HUES6 (cell line): ENCODE measurements around the gene GPR158.

Experiments
- H3K27ac ChIP-seq: 2 replicates; pipeline ENCODE4 v1.7.0; 2013; ENCODE audit warnings: low read depth, mild to moderate bottlenecking, low read length, inconsistent platforms
- H3K27me3 ChIP-seq: 2 replicates; pipeline ENCODE4 v1.6.1; 2013; ENCODE audit warnings: low read length; ENCODE audit not compliant: control insufficient read depth, insufficient read depth
- H3K36me3 ChIP-seq: 2 replicates; pipeline ENCODE4 v1.6.1; 2013; ENCODE audit warnings: low read length; ENCODE audit not compliant: control insufficient read depth, insufficient read depth
- H3K4me1 ChIP-seq: 2 replicates; pipeline ENCODE4 v1.6.1; 2013; ENCODE audit warnings: low read length; ENCODE audit not compliant: control insufficient read depth, insufficient read depth
- H3K4me3 ChIP-seq: 2 replicates; pipeline ENCODE4 v1.5.1; 2013; ENCODE audit warnings: low read depth, low read length
- H3K9ac ChIP-seq: one replicate; pipeline ENCODE4 v1.6.1; 2013; ENCODE audit warnings: mild to moderate bottlenecking, low read length
- H3K9me3 ChIP-seq: 2 replicates; pipeline ENCODE4 v1.6.1; 2013; ENCODE audit warnings: low read depth, low read length; ENCODE audit not compliant: control insufficient read depth, insufficient read depth

GPR158 gene

DNA sequence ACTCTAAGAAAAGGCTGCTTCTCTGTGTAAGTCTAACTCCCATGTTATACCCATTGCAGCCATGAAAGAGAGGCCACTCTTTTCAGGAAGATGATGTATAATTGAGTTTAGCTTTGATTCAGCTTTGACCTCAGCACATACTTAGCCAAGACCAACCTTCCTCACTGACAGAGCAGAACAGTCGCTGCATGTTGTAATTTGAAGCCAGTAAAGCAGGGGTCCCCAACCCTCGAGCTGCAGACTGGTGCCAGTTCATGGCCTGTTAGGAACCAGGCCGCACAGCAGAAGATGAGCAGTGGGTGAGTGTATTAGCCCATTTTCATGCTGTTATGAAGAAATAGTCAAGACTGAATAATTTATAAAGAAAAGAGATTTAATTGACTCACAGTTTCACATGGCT, 223.9 kb downstream of the GPR158 start:
- no peaks in the 10 kb centered on the region for H3K9me3 ChIP-seq
- no peaks in the 10 kb centered on the region for H3K36me3 ChIP-seq
- H3K4me1 ChIP-seq = no peaks in the 10 kb centered on the region
- H3K27me3 ChIP-seq = no peaks in the 10 kb centered on the region
- H3K9ac ChIP-seq = no peak overlapping the region
- H3K4me3 ChIP-seq = no peak overlapping the region
- no peak overlapping the region for H3K27ac ChIP-seq

DNA sequence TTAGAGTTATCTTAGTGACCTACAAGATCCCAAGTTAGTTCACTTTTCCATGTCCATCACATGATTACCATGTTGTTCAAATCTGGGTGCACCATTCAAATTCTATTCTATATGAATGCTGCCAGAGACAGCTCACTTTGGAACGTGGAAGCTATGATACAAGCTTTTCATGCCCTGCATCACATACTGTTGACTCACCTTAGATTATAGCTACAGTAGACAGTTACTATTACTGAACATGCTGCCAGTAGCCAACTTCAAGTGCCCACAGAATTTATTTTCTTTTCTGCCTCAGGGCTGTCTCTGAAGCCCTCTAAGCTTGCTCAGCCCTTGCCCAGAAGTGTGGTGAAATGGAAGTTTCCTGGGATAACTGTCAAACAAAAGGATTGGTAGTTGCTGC, 231.1 kb downstream of the GPR158 start:
- H3K36me3 ChIP-seq = no peaks in the 10 kb centered on the region
- no peaks in the 10 kb centered on the region for H3K4me1 ChIP-seq
- H3K9ac ChIP-seq = no peak overlapping the region
- no peak overlapping the region for H3K27ac ChIP-seq
- no peak overlapping the region for H3K4me3 ChIP-seq
- H3K27me3 ChIP-seq = no peaks in the 10 kb centered on the region
- H3K9me3 ChIP-seq = no peaks in the 10 kb centered on the region

DNA sequence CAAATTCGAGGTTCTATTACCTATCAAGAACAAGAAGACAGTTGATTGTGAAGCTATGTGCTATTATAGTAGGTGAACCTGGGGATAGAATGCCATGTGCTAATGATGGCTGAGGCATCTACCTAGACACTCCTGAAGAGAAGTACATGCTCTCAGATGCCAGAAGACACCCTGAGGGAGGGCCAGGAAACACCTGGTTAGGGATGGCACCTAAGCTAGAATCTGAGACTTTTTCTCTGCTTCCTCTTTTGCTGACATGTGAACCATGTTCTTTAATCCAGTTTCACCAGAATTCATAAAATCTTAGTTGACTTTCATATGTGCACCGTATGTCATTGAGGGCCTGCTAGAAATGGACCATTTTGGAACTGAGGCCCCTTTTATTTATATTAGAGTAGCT, 242.8 kb downstream of the GPR158 start:
- no peak overlapping the region for H3K9ac ChIP-seq
- no peak overlapping the region for H3K27ac ChIP-seq
- H3K9me3 ChIP-seq = peaks cover 7% of the 10 kb centered on the region
- no peaks in the 10 kb centered on the region for H3K36me3 ChIP-seq
- no peaks in the 10 kb centered on the region for H3K27me3 ChIP-seq
- H3K4me1 ChIP-seq = no peaks in the 10 kb centered on the region
- no peak overlapping the region for H3K4me3 ChIP-seq

DNA sequence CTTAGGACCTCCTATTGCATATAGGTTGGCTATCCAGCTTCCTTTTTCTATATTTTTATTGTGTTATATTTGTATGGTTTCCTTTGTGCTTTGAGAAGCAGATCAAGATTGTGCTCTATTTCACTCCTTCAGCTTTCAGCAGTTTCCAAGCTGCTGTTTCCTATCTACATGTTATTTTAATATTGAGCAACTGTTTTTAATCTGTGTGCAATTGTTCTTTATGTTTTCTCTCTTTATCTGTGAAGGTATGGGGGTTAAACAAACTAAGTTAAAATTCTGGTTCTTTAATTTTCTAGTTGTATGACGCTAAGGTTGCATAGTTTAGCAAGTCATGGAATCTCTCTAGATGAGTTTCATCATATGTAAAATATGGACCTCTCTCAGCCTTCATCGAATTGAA, 251.0 kb downstream of the GPR158 start:
- Histone ChIP-seq H3K4me1 (no peaks in the 10 kb centered on the region), H3K27me3 (no peaks in the 10 kb centered on the region), H3K9me3 (peaks cover 7% of the 10 kb centered on the region), H3K27ac (no peak overlapping the region), H3K4me3 (no peak overlapping the region), H3K36me3 (no peaks in the 10 kb centered on the region), H3K9ac (no peak overlapping the region)

DNA sequence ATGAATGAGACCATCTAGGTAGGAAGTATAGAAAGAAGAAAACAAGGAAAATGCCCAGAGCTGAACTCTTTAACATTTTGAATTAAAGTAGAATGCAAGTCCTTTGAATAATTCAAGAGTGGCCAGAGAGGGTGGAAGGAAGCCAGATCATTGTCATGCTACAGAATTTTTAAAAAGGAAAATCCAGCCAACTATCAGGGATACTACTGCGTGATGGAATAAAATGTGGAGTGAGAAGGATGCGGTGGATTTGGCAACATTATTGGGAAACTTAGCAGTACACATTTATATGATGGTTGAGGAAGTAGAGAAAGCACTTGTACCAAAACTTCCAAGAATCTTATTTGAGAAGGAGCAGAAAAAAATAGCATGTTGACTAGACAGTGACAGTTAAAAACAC, 261.6 kb downstream of the GPR158 start:
- Histone ChIP-seq H3K36me3 (no peaks in the 10 kb centered on the region), H3K27ac (no peak overlapping the region), H3K27me3 (no peaks in the 10 kb centered on the region), H3K9me3 (no peaks in the 10 kb centered on the region), H3K4me1 (no peaks in the 10 kb centered on the region; the same call in 1 of the 2 replicates), H3K4me3 (no peak overlapping the region), H3K9ac (no peak overlapping the region)

DNA sequence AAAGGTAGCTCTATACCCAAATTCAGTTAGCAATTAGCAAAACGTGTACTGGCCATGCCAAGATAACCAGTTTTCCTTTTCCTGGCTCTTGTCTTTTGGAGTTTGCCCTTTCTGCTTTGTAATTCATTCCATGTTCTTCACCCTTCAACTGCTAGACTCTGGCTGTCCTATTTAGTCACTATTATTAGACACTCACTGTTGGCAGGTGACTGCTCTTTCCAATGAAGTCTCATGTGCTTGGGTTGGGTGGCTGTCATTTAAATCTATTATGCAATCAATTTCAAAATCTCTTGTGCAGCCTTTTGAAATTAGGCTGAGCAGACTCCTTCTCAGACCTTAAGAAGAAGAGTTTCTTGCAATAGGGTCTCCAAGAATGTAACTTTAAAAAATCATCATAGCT, 266.5 kb downstream of the GPR158 start:
- no peaks in the 10 kb centered on the region for H3K36me3 ChIP-seq
- H3K9me3 ChIP-seq = no peaks in the 10 kb centered on the region
- H3K4me1 ChIP-seq = peaks cover 7% of the 10 kb centered on the region; the same call in 1 of the 2 replicates
- H3K27ac ChIP-seq = no peak overlapping the region
- H3K9ac ChIP-seq = no peak overlapping the region
- H3K4me3 ChIP-seq = no peak overlapping the region
- H3K27me3 ChIP-seq = no peaks in the 10 kb centered on the region

DNA sequence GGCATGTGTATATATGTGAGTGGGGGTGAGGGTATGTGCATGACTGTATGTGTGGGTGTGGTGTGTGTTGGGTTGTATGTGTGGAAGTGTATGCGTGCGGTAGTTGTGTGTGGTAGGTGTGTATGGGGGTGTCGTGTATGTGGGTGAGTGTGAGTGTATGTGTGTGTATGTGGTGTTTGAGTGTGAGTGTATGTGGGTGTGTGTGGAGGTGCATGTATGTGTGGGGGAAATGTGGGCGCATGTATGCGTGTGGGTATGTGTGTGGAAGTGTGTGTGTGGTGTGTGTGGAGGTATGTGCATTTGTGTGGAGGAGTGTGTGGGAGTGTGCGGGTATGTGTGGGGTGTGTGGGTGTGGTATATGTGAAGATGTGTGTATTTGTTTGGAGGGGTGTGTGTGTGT, 269.5 kb downstream of the GPR158 start:
- Histone ChIP-seq H3K4me3 (no peak overlapping the region), H3K27ac (no peak overlapping the region), H3K36me3 (no peaks in the 10 kb centered on the region), H3K4me1 (peaks cover 7% of the 10 kb centered on the region; the same call in 1 of the 2 replicates), H3K27me3 (no peaks in the 10 kb centered on the region), H3K9me3 (no peaks in the 10 kb centered on the region), H3K9ac (no peak overlapping the region)

DNA sequence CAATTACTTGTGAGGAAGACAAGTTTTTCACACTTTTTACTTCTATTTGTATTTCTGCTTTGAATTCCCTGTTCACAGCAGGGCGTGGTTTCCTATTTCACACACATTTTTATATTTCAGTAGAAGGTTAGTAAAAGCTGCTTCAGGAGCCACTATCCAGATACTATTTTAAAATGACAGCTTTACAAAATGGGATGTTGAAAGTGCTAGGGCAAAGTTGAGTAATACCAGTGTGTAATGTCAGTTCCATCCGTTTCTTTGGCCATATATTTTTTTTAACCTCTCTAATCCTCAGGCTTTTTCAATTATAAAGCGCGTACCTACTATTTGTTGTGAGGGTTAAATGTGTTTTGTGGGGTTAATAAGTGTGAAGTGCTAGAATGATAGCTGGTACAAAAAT, 276.6 kb downstream of the GPR158 start:
- H3K9me3 ChIP-seq = peaks cover 3% of the 10 kb centered on the region; the same call in 1 of the 2 replicates
- H3K27ac ChIP-seq = no peak overlapping the region
- H3K9ac ChIP-seq = no peak overlapping the region
- H3K36me3 ChIP-seq = no peaks in the 10 kb centered on the region
- peaks cover 9% of the 10 kb centered on the region; the same call in 1 of the 2 replicates for H3K4me1 ChIP-seq
- no peak overlapping the region for H3K4me3 ChIP-seq
- H3K27me3 ChIP-seq = no peaks in the 10 kb centered on the region

DNA sequence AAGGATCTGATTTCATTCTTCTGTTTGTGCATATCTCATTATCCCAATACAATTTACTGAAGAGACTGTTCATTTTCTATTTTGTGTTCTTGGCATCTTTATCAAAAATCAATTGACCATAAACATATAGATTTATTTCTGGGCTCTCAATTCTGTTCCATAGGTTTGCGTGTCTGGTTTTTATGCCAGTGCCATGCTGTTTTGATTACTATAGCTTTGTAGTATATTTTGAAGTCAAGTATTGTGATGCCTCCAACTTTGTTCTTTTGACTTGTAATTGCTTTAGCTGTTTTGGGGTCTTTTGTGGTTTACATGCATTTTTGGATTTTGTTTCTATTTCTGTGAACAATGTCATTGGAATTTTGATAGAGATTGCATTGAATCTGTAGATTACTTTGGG, 278.8 kb downstream of the GPR158 start:
- Histone ChIP-seq H3K27me3 (no peaks in the 10 kb centered on the region), H3K9ac (no peak overlapping the region), H3K27ac (no peak overlapping the region), H3K9me3 (peaks cover 3% of the 10 kb centered on the region; the same call in 1 of the 2 replicates), H3K36me3 (no peaks in the 10 kb centered on the region), H3K4me1 (peaks cover 13% of the 10 kb centered on the region; the same call in 1 of the 2 replicates), H3K4me3 (no peak overlapping the region)

DNA sequence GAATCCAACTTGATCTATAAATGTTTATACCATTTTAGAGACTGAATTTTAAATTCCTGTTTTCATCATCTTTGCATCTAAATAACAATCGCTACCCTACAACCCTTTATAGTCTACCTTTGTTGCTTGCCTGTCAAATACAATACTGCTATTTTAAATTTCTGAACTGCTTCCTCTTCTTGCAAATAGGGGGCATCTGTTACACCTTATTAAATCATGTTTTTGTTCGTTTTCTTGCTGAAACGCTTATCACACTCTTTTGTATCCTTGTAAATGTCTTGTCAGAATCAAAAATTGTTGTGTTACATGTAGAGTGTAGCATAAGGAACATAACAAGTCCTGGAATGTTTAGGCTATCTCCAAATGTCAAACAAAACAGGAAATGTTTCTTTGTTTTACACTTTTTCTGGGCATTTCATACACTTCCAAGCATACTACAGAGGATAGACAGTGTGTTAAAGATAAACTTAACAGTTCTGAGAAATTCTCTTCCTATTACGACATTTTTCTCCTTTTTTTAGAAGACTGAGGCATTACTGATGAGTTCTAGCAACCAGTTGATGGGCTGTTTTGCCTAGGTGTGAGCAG, 281.3 kb downstream of the GPR158 start:
- no peaks in the 10 kb centered on the region for H3K27me3 ChIP-seq

DNA sequence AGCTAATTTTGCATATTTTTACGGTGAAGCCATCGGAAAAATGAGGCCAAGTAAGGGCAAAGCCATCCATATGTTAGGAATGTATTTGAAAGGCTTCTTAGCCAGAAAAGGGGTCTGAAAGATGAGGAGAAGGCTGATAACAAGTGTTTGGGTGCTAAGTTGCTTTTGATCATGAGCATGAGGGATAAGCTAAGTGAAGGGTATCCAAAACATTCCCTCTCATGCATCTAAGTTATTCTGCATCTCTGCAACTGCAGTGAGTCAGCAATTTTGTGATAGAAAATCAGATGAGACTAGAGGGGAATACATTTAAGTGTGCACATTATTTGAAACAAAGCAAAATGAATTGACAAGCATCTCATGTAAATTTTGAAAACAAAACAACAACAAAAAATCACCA, 282.8 kb downstream of the GPR158 start:
- Histone ChIP-seq H3K9ac (no peak overlapping the region), H3K27me3 (no peaks in the 10 kb centered on the region), H3K4me3 (no peak overlapping the region), H3K9me3 (peaks cover 3% of the 10 kb centered on the region; the same call in 1 of the 2 replicates), H3K4me1 (peaks cover 13% of the 10 kb centered on the region; the same call in 1 of the 2 replicates), H3K27ac (no peak overlapping the region), H3K36me3 (no peaks in the 10 kb centered on the region)

More for the DNA sequence above, 281.3 kb downstream of the GPR158 start:
- H3K27ac ChIP-seq = 0 out of 2 replicates have a peak overlapping the region, but pooled peaks have one; percentile 29
- H3K36me3 ChIP-seq = no peaks in the 10 kb centered on the region
- no peak overlapping the region for H3K4me3 ChIP-seq
- H3K9me3 ChIP-seq = peaks cover 3% of the 10 kb centered on the region; the same call in 1 of the 2 replicates
- H3K9ac ChIP-seq = no peak overlapping the region
- peaks cover 13% of the 10 kb centered on the region; the same call in 1 of the 2 replicates for H3K4me1 ChIP-seq
